Left lung (tissue), 10 donors: ENCODE measurements around the gene FXYD4. TPM values are rescaled to one million over a fixed set of nuclear protein-coding genes. Genes with fewer than 3 reads are reported as not detected.

Source experiments
- ATAC-seq: fragments of 200-7000 bp; cut with Tn5 transposase; one replicate; pipeline ENCODE4 v1.9.1; 2020; ENCODE audit warnings: moderate library complexity
- DNase-seq, 4 donors: peaks; one replicate each; pipeline ENCODE4 v3.0.0-alpha.2; 2013 to 2020
- H3K27ac ChIP-seq, 2 donors: fragments of 200-600 bp; sonication (generic) in 1 of 2; one replicate each; pipeline versions ENCODE4 v1.5.0 to v1.8.0; 2020 to 2021
- H3K27me3 ChIP-seq, 2 donors: fragments of 200-600 bp; sonication (generic) in 1 of 2; one replicate each; pipeline versions ENCODE4 v1.5.0 to v1.8.0; 2020 to 2021
- H3K36me3 ChIP-seq, 2 donors: fragments of 200-600 bp; sonication (generic) in 1 of 2; one replicate each; pipeline versions ENCODE4 v1.5.0 to v1.8.0; 2020 to 2021
- H3K4me1 ChIP-seq, 2 donors: fragments of 200-600 bp; one replicate each; pipeline ENCODE4 v1.8.0; 2021
- H3K4me3 ChIP-seq, 2 donors: fragments of 200-600 bp; sonication (generic) in 1 of 2; one replicate each; pipeline versions ENCODE4 v1.5.0 to v1.8.0; 2020 to 2021; ENCODE audit warnings: mild to moderate bottlenecking in 1 of 2
- H3K9me3 ChIP-seq, 2 donors: fragments of 200-600 bp; sonication (generic) in 1 of 2; one replicate each; pipeline versions ENCODE4 v1.5.0 to v1.8.0; 2020 to 2021
- intact Hi-C, 2 donors: fragments of 100-400 bp; cut with DNase I; formaldehyde crosslinking; loops; one replicate each; pipeline versions ENCODE4 v1.11.2 to v1.14.2; 2022
- polyA plus RNA-seq, 6 donors: library from polyadenylated mRNA; unstranded; fragments of 120-200 nt; gene quantifications; one replicate each; pipeline ENCODE4 v1.2.1, GENCODE V29; 2013; ENCODE audit not compliant: insufficient read length in 6 of 6
- total RNA-seq, 2 donors: library from RNA; stranded (reverse); fragmentation: NEBNext Ultra II Directional; extraction: Animal tissue kit (Norgen Biotek cat#: 25700); gene quantifications; one replicate each; pipeline ENCODE4 v1.2.1, GENCODE V29; 2021
- TF ChIP-seq, protein P1 (sequence below), 2 donors: fragments of 200-600 bp; sonication (generic) in 1 of 2; IDR thresholded peaks; one replicate each; pipeline versions ENCODE4 v1.5.0 to v1.8.0; 2021; ENCODE audit warnings: antibody characterized with exemption in 2 of 2
- donor health status: DM: no; HTN: yes; CAD: no.
- donor health status: DM: no; HTN: no; CAD: no.

Gene FXYD4
- total and polyA plus RNA-seq, 8 donors = 1.0 to 6.0 TPM; not detected in 6

DNA sequence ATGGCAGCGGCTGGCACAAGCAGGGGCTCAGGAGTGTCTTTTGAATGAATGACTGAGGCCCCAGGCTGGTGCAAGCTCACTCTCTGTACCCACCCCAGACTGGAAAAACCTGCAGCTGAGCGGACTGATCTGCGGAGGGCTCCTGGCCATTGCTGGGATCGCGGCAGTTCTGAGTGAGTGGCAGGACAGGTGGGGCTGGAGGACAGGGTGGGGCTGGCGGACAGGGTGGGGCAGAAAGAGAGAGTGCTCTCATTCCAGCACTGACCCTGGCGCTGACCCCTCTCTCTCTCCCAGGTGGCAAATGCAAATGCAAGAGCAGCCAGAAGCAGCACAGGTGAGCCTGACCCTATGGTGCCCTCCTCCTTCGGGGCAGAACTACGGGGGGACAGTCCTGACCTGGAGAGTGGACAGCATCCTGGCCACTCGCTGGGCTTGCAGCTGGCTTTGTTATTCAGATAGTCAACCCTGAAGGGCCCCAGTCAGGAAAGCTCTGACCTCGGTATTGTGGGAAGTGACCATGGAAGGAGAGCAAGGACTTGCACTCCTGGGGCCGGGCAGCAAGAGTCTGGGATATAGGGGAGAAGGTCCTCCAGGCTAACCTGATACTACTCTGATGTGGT is 4.1 kb downstream of the FXYD4 start:
- H3K4me3 ChIP-seq = no peak overlapping the region
- intact Hi-C loops = no loop called here
- H3K4me1 ChIP-seq = no peaks in the 10 kb centered on the region
- H3K27ac ChIP-seq = no peak overlapping the region
- ATAC-seq (peak; percentile 64), DNase-seq (peak in 1 of 4 donors; percentile 50)
- TF ChIP-seq, protein P1, sequence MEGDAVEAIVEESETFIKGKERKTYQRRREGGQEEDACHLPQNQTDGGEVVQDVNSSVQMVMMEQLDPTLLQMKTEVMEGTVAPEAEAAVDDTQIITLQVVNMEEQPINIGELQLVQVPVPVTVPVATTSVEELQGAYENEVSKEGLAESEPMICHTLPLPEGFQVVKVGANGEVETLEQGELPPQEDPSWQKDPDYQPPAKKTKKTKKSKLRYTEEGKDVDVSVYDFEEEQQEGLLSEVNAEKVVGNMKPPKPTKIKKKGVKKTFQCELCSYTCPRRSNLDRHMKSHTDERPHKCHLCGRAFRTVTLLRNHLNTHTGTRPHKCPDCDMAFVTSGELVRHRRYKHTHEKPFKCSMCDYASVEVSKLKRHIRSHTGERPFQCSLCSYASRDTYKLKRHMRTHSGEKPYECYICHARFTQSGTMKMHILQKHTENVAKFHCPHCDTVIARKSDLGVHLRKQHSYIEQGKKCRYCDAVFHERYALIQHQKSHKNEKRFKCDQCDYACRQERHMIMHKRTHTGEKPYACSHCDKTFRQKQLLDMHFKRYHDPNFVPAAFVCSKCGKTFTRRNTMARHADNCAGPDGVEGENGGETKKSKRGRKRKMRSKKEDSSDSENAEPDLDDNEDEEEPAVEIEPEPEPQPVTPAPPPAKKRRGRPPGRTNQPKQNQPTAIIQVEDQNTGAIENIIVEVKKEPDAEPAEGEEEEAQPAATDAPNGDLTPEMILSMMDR (IDR thresholded peaks at IDR 0.05) = no peak
- H3K9me3 ChIP-seq = no peaks in the 10 kb centered on the region
- H3K27me3 ChIP-seq = no peaks in the 10 kb centered on the region
- H3K36me3 ChIP-seq = no peaks in the 10 kb centered on the region

DNA sequence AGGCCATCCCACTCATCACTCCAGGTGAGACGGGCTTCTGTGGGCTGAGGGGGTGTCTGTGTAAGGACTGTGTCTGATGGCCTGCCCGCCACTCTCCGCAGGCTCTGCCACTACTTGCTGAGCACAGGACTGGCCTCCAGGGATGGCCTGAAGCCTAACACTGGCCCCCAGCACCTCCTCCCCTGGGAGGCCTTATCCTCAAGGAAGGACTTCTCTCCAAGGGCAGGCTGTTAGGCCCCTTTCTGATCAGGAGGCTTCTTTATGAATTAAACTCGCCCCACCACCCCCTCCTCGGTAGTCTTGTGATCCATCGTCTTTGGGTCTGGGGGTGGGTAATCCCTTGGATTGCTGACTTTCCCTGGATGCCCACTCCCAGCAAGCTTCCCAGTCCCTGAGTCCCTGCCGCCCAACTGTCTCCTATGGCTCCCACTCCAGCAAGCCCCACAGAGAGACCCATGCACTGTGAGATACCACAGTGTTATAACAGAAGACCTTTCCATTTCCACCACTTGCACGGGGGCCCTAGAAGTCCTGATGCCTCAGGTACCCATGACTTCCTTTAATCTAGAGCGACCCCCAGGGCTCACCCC is 4.7 kb downstream of the FXYD4 start:
- Histone ChIP-seq H3K4me3 (no peak overlapping the region), H3K9me3 (no peaks in the 10 kb centered on the region), H3K27ac (no peak overlapping the region), H3K36me3 (no peaks in the 10 kb centered on the region), H3K4me1 (no peaks in the 10 kb centered on the region), H3K27me3 (no peaks in the 10 kb centered on the region)
- intact Hi-C loops = no loop called here
- DNase-seq = no peak
- ATAC-seq = no peak
- TF ChIP-seq, protein P1 (IDR thresholded peaks at IDR 0.05) = no peak

DNA sequence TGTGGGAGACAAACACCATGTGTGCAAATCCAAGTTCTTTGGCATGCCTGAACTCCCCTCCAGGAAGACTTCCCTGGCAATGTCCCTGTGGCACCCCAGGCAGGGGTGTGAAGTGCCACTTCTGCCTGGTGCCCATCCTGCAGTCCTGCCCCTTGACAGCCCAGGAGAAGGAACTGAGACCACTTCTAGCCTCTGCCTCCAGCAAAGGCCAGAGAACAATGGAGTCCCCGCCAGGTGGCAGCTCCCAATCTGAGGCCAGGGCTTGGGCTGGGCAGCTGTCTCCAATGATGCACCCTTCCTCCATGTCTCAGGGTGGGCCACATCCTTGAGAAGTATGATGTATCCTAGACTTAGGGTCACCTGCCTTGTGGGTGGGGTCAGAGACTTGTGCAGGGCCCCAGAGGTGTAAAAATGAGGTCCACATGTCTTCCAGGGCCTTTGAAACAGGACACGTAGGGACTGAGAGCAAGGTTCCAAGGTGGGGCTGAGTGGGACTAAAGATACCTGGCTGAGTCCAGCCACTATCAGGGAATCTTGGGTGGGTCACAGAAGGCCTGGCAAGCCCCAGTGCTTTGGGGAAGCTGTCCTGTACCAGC is 5.5 kb downstream of the FXYD4 start:
- H3K27ac ChIP-seq = no peak overlapping the region
- ATAC-seq = no peak
- intact Hi-C loops = no loop called here
- peak in 1 of 4 donors; percentile 20 for DNase-seq
- no peaks in the 10 kb centered on the region for H3K9me3 ChIP-seq
- TF ChIP-seq, protein P1 (IDR thresholded peaks at IDR 0.05) = no peak
- no peaks in the 10 kb centered on the region for H3K4me1 ChIP-seq
- H3K36me3 ChIP-seq = no peaks in the 10 kb centered on the region
- no peak overlapping the region for H3K4me3 ChIP-seq
- H3K27me3 ChIP-seq = no peaks in the 10 kb centered on the region

DNA sequence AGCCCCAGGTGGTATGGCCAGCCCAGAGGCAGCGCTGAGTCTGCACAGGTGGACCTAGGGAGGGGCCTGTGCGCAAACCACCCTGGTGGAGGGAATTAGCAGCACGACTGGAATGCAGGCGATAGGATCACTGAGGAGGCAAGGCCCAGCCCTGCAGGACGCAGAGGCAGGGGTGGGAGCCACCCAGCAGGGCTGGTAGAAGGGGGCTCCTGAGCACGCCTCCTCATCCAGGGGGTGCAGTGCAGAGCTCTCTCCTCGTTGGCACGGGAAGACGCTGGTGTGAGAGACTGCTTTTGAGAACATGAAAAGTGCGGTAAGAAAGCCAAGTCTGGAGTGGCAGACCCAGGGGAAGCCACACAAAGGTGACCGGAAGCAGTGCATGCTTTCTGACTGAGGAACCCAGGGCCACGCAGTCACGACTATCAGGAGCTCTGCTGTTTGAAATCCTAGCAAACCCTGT is 6.0 kb downstream of the FXYD4 start:
- no peaks in the 10 kb centered on the region for H3K36me3 ChIP-seq
- H3K4me3 ChIP-seq = no peak overlapping the region
- TF ChIP-seq, protein P1 (IDR thresholded peaks at IDR 0.05) = no peak
- H3K9me3 ChIP-seq = no peaks in the 10 kb centered on the region
- no peak overlapping the region for H3K27ac ChIP-seq
- peak in 2 of 4 donors; percentile 34 to 37 for DNase-seq
- H3K27me3 ChIP-seq = no peaks in the 10 kb centered on the region
- intact Hi-C loops = no loop called here
- H3K4me1 ChIP-seq = no peaks in the 10 kb centered on the region
- peak; percentile 91 for ATAC-seq

DNA sequence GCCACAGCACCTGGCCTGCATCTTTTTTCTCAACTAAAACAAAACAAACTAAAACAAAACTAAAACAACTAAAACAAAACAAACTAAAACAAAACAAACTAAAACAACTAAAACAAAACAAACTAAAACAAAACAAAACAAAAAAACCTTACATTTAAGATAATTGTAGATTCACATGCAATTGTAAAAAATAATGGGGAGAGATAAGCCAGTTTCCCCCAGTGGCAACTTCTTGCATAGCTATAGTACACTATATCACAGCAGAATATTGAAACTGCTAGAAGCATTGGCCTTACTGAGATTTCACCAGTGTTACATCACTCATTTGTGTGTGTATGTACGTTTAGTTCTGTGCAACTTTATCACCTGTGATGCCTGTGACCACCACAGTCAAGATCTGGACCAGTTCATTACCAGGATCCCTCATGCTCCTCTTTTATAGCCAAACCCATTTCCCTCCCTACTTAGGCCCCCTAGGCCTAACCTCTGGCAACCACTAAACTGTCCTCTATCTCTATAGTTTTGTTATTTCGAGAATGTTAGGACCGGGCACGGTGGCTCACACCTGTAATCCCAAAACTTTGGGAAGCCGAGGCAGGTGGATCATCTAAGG is 9.3 kb downstream of the FXYD4 start:
- intact Hi-C loops = no loop called here
- no peak for DNase-seq
- TF ChIP-seq, protein P1 (IDR thresholded peaks at IDR 0.05) = no peak
- Histone ChIP-seq H3K4me1 (no peaks in the 10 kb centered on the region), H3K27me3 (no peaks in the 10 kb centered on the region), H3K4me3 (no peak overlapping the region), H3K9me3 (no peaks in the 10 kb centered on the region), H3K27ac (no peak overlapping the region), H3K36me3 (peaks cover 0 to 15% of the 10 kb centered on the region in 2 donors)
- ATAC-seq = no peak
